ENCODE measurements around the gene ADARB2. TPM values are rescaled to one million over a fixed set of nuclear protein-coding genes. Genes with fewer than 3 reads are reported as not detected.

Gene ADARB2
- total RNA-seq, 3 donors from 2014 or later = 0.31 to 4.2 TPM; not detected in 1

- intact Hi-C loops (cut with DNase I, micrococcal nuclease) = no loop called here
- no peak for ATAC-seq
- Histone ChIP-seq H3K9me3 (no peaks in the 10 kb centered on the region), H3K36me3 (ENCODE audit: low read depth) (no peaks in the 10 kb centered on the region), H3K4me1 (ENCODE audit: low read depth) (no peaks in the 10 kb centered on the region), H3K4me3 (no peak overlapping the region)
- DNase-seq = no peak
- no peak for TF ChIP-seq CTCF (IDR thresholded peaks at IDR 0.05)
These were observed 422.1 kb downstream of the ADARB2 start for GRCh38 chr10:1315178-1315577.

GRCh38 chr10:1311726-1312125 is 425.6 kb downstream of the ADARB2 start:
- no peaks in the 10 kb centered on the region for H3K36me3 ChIP-seq (ENCODE audit: low read depth)
- intact Hi-C loops (cut with DNase I, micrococcal nuclease) = no loop called here
- DNase-seq (no peak), ATAC-seq (no peak)
- no peak overlapping the region for H3K4me3 ChIP-seq
- no peak for TF ChIP-seq CTCF (IDR thresholded peaks at IDR 0.05)
- H3K9me3 ChIP-seq = no peaks in the 10 kb centered on the region
- H3K4me1 ChIP-seq (ENCODE audit: low read depth) = no peaks in the 10 kb centered on the region

GRCh38 chr10:1310271-1310789 is 427.0 kb downstream of the ADARB2 start:
- no peak for ATAC-seq
- no peak for TF ChIP-seq CTCF (IDR thresholded peaks at IDR 0.05)
- no peaks in the 10 kb centered on the region for H3K36me3 ChIP-seq (ENCODE audit: low read depth)

GRCh38 chr10:1309617-1310270 is 427.6 kb downstream of the ADARB2 start:
- Histone ChIP-seq H3K36me3 (ENCODE audit: low read depth) (no peaks in the 10 kb centered on the region), H3K9me3 (no peaks in the 10 kb centered on the region), H3K4me3 (no peak overlapping the region), H3K4me1 (ENCODE audit: low read depth) (no peaks in the 10 kb centered on the region)
- intact Hi-C loops (cut with DNase I, micrococcal nuclease) = no loop called here
- no peak for TF ChIP-seq CTCF (IDR thresholded peaks at IDR 0.05)
- DNase-seq (no peak), ATAC-seq (no peak)

More at GRCh38 chr10:1310271-1310789, 427.0 kb downstream of the ADARB2 start:
- intact Hi-C loops (cut with DNase I, micrococcal nuclease) = no loop called here
- no peak overlapping the region for H3K4me3 ChIP-seq
- no peak for DNase-seq
- no peaks in the 10 kb centered on the region for H3K9me3 ChIP-seq
- H3K4me1 ChIP-seq (ENCODE audit: low read depth) = no peaks in the 10 kb centered on the region

- TF ChIP-seq CTCF (IDR thresholded peaks at IDR 0.05) = no peak
- H3K4me1 ChIP-seq (ENCODE audit: low read depth) = no peaks in the 10 kb centered on the region
- no peaks in the 10 kb centered on the region for H3K9me3 ChIP-seq
- DNase-seq (no peak), ATAC-seq (no peak)
- H3K4me3 ChIP-seq = no peak overlapping the region
- H3K36me3 ChIP-seq (ENCODE audit: low read depth) = no peaks in the 10 kb centered on the region
- intact Hi-C loops (cut with DNase I, micrococcal nuclease) = no loop called here
These were observed 428.2 kb downstream of the ADARB2 start for GRCh38 chr10:1308962-1309616.
